Skeletal muscle tissue (tissue), 5 donors: Measurements from ENCODE around the gene BACH2. TPM values are rescaled to one million over a fixed set of nuclear protein-coding genes. Genes with fewer than 3 reads are reported as not detected.
A peak's percentile ranks its signal among the peaks of the same experiment; 100 is the strongest.
"Not testable (repeated sequence)": the region's sequence is repeated elsewhere in the genome, so short reads cannot be mapped to it uniquely, and the experiment has no call there.

Experiments used
- H3K27ac ChIP-seq: one replicate; pipeline ENCODE4 v1.7.0; 2013; ENCODE audit warnings: mild to moderate bottlenecking, low read depth, low read length, inconsistent platforms
- H3K27me3 ChIP-seq, 3 donors: one replicate each; pipeline ENCODE4 v1.7.0; 2013; ENCODE audit warnings: low read length in 3 of 3; ENCODE audit not compliant: control insufficient read depth in 3 of 3, insufficient read depth in 3 of 3
- H3K36me3 ChIP-seq, 3 donors: one replicate each; pipeline ENCODE4 v1.7.0; 2013; ENCODE audit warnings: low read length in 3 of 3; ENCODE audit not compliant: control insufficient read depth in 3 of 3, insufficient read depth in 3 of 3
- H3K4me1 ChIP-seq, 3 donors: one replicate each; pipeline ENCODE4 v1.7.0; 2013; ENCODE audit warnings: low read length in 3 of 3, mild to moderate bottlenecking in 3 of 3; ENCODE audit not compliant: control insufficient read depth in 3 of 3, insufficient read depth in 3 of 3
- H3K4me3 ChIP-seq, 3 donors: one replicate each; pipeline ENCODE4 v1.7.0; 2013; ENCODE audit warnings: low read length in 3 of 3
- H3K9ac ChIP-seq, 3 donors: one replicate each; pipeline ENCODE4 v1.7.0; 2013; ENCODE audit warnings: low read length in 3 of 3, mild to moderate bottlenecking in 3 of 3, moderate library complexity in 2 of 3, low read depth in 1 of 3
- H3K9me3 ChIP-seq, 3 donors: one replicate each; pipeline ENCODE4 v1.7.0; 2013; ENCODE audit warnings: low read length in 3 of 3; ENCODE audit not compliant: control insufficient read depth in 3 of 3
- small RNA-seq: library from RNA; depleted of rRNA; stranded (forward); fragments of <200 nt; gene quantifications from one replicate; pipeline ENCODE3, GENCODE V24; 2014
- total RNA-seq: library from RNA; depleted of rRNA; stranded (reverse); fragments of >200 nt; gene quantifications from one replicate; pipeline ENCODE4 v1.2.3, GENCODE V29; 2014
- donor health status: Osteomylitis.

Gene BACH2
- total RNA-seq, 1 donor from 2014 or later = 3.7 TPM

DNA sequence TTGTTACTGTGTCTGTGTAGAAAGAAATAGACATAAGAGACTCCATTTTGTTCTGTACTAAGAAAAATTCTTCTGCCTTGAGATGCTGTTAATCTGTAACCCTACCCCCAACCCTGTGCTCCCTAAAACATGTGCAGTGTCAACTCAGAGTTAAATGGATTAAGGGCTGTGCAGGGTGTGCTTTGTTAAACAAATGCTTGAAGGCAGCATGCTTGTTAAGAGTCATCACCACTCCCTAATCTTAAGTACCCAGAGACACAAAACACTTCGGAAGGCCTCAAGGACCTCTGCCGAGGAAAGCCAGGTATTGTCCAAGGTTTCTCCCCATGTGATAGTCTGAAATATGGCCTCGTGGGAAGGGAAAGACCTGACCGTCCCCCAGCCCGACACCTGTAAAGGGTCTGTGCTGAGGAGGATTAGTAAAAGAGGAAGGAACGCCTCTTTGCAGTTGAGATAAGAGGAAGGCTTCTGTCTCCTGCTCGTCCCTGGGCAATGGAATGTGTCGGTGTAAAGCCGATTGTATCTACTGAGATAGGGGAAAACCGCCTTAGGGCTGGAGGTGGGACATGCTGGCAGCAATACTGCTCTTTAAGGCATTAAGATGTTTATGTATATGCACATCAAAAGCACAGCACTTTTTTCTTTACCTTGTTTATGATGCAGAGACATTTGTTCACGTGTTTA lies 405.7 kb downstream of the BACH2 start:
- peaks cover 16 to 20% (median 19%) of the 10 kb centered on the region in 3 donors for H3K27me3 ChIP-seq
- H3K4me1 ChIP-seq, H3K27ac ChIP-seq, H3K4me3 ChIP-seq, H3K9ac ChIP-seq, H3K9me3 ChIP-seq, H3K36me3 ChIP-seq: not testable (repeated sequence)

DNA sequence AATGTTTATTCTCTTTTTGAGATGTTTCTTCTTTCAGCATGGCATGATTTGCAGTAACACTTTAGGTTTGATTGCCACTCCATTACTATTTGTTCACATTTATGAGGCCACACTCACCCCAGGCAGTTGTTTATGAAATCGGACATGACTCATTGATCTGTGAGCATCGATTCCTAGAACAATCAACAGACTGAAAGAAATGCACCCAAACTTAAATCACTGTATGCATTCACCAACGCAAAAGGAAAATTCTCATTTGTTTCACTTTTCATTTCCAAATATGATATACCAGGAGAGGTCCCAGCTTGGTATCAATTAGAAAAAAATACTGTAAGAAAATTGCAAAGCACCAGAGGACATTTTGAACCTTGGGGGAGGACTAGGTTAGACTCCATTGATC lies 407.8 kb downstream of the BACH2 start:
- Histone ChIP-seq H3K9ac (no peak overlapping the region), H3K4me3 (no peak overlapping the region), H3K36me3 (no peaks in the 10 kb centered on the region), H3K4me1 (no peaks in the 10 kb centered on the region), H3K27ac (no peak overlapping the region), H3K9me3 (peaks cover 0 to 3% (median 0%) of the 10 kb centered on the region in 3 donors), H3K27me3 (peaks cover 11 to 20% (median 19%) of the 10 kb centered on the region in 3 donors)

DNA sequence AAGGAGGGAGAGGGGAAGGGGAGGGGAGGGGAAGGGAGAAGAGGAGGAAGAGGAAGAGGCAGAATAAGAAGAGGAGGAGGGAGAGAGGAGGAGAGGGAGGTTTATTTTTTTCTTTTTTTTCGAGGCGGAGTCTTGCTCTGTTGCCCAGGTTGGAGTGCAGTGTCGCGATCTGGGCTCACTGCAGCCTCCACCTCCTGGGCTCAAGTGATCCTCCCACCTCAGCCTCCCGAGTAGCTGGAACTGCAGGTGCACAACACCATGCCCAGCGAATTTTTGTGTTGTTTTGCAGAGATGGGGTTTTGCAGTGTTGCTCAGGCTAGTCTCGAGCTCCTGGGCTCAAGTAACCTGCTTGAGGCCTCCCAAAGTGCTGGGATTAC lies 408.5 kb downstream of the BACH2 start:
- Histone ChIP-seq H3K4me1 (no peaks in the 10 kb centered on the region), H3K27ac (no peak overlapping the region), H3K9ac (no peak overlapping the region), H3K9me3 (peaks cover 0 to 3% (median 0%) of the 10 kb centered on the region in 3 donors), H3K27me3 (peaks cover 11 to 19% (median 18%) of the 10 kb centered on the region in 3 donors), H3K36me3 (no peaks in the 10 kb centered on the region), H3K4me3 (no peak overlapping the region)

DNA sequence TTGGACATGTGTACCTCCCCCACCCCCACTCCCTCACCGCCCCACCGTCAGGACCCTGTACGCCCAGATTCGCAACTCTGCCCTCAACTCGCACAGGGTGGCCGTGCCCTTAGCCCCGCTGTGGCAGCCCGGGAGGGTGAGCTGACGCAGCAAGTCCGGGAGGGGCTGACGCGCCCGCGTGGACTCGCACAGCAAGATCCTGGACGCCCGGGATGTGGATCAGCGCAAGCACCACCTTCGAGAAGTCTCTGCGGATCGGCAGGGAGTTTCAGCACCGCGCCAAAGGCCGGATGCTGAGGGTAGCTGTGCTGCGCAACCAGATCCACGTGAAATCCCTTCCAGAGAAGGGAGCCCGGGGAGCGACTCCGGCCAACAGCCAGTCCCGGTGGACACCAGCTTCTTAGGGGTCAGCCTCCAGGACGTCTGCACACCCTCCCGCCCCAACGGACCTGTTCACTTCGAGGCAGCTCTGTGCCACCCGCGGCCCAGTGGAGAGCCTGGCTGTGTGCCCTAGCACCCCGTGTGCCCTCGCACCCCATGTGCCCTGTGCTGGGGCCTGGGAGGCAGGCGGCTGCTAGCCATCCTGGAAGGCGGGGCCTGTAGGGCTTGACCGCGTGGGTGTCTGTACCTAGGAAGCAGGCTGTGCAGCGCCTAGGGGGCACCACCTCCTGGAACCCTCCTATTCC lies 409.0 kb downstream of the BACH2 start:
- Histone ChIP-seq H3K27ac (no peak overlapping the region), H3K4me3 (peak overlapping the region in 1 of 3 donors; percentile 6), H3K27me3 (peaks cover 11 to 19% (median 18%) of the 10 kb centered on the region in 3 donors)

DNA sequence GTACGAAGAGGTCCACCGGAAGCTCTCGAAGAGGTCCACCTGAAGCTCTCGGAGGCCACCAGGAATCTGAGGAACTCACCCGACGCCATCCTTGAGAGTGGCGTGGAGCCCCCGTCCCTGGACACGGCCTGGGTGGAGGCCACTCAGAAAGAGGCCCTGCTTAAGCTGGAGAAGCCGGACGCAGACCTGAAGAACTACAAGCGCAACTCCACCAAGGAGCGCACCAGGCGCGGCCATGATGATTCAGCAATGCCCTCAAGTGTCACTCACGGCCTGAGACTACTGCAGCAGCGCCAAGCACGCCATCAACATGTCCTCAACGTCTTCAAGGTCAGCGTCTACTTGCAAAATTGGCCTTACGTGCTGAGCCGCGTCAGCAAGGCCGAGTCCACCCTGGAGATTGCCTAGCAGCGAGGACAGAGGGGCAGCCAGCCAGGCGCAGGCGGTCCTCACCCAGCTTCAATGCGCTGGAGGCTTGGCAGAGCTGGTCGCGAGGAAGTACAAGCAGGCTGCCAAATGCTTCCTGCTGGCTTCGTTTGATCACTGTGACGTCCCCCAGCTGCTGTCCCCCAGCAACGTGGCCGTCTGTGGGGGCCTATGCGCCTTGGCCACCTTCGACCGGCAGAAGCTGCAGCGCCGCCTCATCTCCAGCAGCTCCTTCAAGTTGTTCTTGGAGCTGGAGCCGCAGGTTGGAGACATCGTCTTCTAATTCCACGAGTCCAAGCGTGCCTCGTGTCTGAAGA lies 410.1 kb downstream of the BACH2 start:
- H3K4me3 ChIP-seq = no peak overlapping the region
- H3K9ac ChIP-seq = no peak overlapping the region
- peaks cover 0 to 3% (median 0%) of the 10 kb centered on the region in 3 donors for H3K9me3 ChIP-seq
- no peaks in the 10 kb centered on the region for H3K36me3 ChIP-seq
- H3K4me1 ChIP-seq = no peaks in the 10 kb centered on the region
- peaks cover 11 to 15% (median 14%) of the 10 kb centered on the region in 3 donors for H3K27me3 ChIP-seq
- no peak overlapping the region for H3K27ac ChIP-seq

More for the DNA sequence above, 409.0 kb downstream of the BACH2 start:
- H3K9ac ChIP-seq = no peak overlapping the region
- H3K4me1 ChIP-seq = no peaks in the 10 kb centered on the region
- H3K9me3 ChIP-seq = peaks cover 0 to 3% (median 0%) of the 10 kb centered on the region in 3 donors
- no peaks in the 10 kb centered on the region for H3K36me3 ChIP-seq

Small RNAs within 50 kb of the gene (small RNA-seq; reads per million reads assigned to genes)
- not detected for gene MIR4464
- gene RF00019 = not detected
- not detected for gene RN7SKP110
